SK-MEL-5 (cell line): ENCODE results near the gene OPA1. TPM values are rescaled to one million over a fixed set of nuclear protein-coding genes. Genes with fewer than 3 reads are reported as not detected.

Experiments used
- DNase-seq: peaks from one replicate; pipeline ENCODE4 v3.0.0-alpha.2; 2016; ENCODE audit warnings: low read depth, low spot score
- in situ Hi-C: cut with HindIII; loops from 2 replicates; pipeline ENCODE4 v1.10.0; 2016; ENCODE audit warnings: low sequenced_read_pairs, high pct_unique_total_duplicates, low pct_unique_long_range_greater_than_20kb
- total RNA-seq: library from RNA; depleted of rRNA; stranded (reverse); fragments of >200 nt; shearing (Covaris generic); gene quantifications from 2 replicates; pipeline ENCODE4 v1.2.3, GENCODE V29; 2014

The OPA1 gene
- total RNA-seq, 1 experiment from 2014 or later, result 133 TPM

DNA sequence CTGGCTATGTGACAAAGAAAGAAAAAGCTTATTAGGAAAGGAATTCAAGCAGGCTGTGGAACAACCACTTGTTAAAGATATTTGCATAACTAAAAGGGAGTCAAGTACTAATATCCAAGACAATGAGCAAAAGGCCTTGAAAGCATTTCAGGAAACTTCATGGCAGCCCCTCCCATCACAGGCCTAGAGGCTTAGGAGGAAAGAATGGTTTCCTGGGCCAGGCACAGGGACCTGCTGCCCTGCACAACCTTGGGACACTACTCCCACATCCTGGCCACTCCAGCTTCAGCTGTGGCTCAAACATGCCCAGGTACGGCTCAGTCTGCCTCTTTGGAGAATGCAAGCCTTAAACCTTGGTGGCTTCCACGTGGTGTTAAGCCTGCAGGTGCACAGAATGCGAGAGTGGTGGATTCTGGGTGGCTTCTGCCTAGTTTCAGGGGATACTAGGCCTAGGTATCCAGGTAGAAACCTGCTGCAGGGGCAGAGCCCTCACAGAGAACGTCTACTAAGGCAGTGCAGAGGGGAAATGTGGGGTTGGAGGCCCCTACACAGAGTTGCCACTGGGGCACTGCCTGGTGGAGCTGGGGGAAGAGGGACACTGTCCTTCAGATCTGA lies 121.6 kb downstream of the OPA1 start:
- in situ Hi-C loops, result no loop called here

DNA sequence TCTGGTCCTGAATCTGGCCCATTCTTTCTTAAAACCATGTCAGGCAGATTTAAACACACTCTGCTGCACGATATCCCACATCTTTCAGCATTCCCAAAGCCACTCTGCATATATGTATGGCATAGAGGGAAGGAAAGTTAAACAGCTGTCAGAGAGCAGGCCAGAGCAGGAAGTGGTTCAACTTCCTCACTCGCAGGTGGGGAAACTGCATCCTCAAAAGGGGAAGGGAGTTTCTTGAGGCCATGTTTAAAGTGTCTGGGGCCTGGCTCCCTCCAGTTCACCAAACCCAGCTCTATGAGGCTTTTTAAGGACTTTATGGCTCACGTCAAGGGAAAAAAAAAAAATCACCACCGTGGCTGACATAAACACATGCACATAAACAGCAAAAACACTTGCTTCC lies 123.1 kb downstream of the OPA1 start:
- in situ Hi-C loops, result no loop called here
- no peak for DNase-seq

More for the DNA sequence above, 121.6 kb downstream of the OPA1 start:
- DNase-seq, result no peak

DNA sequence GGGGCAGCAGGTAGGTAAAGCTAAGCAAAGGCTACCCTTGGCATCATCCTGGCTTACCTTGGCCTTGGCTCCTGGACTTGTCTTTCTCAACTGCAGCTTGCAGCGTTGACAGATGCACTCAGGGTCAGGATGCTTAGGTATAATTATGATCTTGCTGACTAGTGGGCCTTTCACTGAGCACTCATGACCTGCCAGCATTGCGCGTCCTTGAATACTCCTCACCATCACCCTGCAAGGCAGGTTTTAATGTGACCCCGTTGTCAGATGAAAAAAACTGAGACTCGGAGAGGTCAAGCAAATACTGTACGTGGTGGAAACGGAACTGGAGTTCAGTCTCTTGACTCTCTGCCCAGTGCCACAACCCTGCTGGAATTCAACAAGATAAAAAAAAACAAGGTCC lies 126.7 kb downstream of the OPA1 start:
- DNase-seq, result no peak
- in situ Hi-C loops, result no loop called here

DNA sequence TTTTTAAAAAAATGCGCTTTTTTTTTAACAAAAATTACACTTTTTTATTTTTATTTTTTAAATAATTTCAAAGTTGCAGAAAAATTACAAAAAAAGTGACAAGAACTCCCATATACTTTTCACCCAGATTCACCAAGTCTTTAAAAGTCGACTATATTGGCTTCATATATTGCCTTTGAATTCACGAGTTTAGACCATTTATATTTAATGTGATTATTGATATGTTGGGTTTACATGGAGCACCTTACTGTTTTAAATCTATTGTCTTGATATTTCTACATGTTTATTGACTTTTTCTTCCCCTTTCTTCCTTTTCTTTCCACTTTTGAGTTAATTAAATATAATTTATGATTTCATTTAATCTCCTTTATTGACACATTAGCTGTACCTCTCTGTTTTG lies 127.2 kb downstream of the OPA1 start:
- in situ Hi-C loops, result no loop called here
- no peak for DNase-seq

DNA sequence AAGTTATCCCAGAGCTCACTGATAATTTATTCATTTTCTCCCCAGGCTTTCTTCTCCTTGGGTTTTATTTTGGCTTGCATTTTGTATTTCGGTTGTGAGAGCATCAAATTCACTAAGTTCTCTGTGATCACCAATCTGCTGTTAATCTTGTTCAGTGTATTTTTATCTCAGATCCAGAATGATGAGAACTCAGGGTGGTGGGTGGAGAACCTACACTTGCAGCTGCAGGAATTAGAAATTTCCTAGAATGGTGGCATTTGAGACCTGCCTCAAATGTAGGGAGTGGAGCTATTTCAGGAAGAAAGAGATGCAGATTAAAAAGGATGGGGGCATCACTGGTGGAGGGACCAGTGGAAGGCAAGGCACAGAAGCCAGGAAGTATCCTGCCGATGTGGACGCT lies 129.6 kb downstream of the OPA1 start:
- DNase-seq, result no peak
- in situ Hi-C loops, result no loop called here

DNA sequence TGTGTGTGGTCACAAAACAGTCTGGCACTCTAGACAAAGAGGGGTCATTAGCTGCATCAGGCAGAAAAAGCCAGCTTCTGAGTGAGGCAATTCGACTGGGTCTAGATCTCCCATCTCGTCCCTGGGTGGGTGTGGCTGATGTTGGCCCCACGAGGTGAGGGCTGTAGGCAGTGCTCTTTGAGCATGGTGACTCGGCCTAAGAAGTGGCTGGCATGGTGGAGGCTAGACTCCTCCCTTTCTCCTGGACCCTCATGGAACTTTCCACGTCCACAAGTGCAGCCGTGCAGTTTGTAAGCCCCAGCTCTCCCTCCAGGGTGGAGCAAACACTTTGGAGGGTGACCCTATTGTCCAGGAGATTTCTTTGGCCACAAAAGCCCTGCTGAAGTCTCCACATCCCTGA lies 134.1 kb downstream of the OPA1 start:
- DNase-seq, result no peak
- in situ Hi-C loops, result no loop called here

DNA sequence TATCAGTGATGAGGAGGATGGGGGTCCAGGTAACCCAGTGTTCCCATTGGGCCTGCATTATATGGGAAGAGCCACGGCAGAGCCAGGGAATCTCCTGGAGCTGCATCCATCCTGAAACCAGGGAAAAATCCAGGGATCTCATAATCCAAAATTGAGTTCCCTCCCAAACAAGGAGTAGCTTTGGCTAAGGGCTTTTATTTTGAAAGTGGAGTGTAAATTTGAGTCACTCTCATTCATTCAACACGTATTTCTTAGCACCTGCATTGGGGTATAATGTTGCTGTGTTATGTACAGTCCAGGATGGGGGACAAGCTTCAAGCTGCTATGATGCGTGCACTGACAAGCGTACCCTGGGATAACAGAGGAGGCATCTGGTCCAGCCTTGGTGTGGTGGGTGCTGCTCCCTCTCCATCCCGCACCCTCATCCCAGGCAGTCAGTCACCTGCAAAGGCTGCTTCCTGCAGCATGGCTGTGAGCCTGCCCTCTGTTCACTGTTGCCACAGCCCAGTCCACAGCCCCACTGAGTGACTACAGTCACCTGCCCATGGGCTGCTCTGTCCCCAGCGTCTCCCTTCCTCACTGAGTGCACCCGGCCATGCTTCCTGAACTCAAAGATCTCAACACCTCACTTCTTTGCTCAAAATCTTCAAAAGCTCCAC lies 135.6 kb downstream of the OPA1 start:
- in situ Hi-C loops, result no loop called here

DNA sequence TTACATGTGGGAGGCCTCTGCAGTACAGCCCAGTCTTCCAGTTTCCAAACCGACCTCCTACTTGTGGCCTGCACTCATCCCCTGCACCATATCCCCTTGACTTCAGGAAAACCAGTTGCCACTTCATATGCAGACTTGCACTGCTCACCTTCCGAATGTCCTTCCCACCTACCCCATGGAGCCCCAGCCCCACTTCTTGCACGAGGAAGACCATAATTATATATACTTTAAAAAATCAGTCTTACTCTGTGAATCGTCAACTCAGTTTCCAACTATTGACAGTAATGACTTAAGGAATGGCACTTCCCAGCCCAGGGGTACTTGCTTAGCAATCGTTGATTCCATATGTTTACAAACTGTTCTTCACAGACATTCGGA lies 136.1 kb downstream of the OPA1 start:
- in situ Hi-C loops, result no loop called here
- DNase-seq, result no peak

More for the DNA sequence above, 135.6 kb downstream of the OPA1 start:
- DNase-seq, result no peak

DNA sequence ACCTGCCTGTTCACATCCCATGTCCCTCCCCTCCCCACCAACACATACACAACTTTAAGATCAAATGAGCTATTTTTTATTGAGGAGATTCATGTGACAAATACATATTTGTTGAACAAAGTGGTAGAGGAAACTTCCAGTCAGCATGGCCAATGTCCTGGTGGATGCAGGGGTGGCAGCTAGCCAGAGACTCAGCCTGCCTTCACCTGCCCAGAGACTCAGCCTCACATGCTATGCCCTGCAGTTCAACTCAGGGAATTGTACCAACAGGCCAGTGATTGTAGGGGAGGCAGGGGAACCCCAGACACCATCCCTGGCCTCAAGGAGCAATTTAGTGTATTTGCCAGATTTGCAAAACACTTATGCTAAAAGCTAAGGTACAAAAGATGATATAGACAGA lies 136.6 kb downstream of the OPA1 start:
- in situ Hi-C loops, result no loop called here
- DNase-seq, result no peak

DNA sequence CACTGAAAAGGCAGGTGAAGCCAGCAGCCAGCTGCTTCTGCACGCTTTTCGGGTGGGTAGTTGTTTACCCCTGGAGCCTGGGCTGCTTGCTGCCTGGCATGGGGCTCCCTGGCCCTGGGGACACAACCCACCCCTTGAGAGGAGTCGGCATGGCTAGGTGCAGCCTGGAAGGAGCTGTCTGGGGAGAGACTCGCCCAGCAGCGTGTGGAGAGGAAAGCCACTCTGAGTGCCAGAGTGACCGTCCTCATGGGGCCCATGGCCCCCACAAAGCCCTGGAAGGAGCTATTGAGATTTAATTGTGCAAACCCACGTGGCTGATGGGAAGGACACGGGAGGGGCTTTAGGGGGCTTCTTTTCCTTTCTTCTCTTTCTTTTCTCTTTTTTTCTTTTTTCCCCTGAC lies 137.5 kb downstream of the OPA1 start:
- in situ Hi-C loops, result no loop called here
- DNase-seq, result no peak

DNA sequence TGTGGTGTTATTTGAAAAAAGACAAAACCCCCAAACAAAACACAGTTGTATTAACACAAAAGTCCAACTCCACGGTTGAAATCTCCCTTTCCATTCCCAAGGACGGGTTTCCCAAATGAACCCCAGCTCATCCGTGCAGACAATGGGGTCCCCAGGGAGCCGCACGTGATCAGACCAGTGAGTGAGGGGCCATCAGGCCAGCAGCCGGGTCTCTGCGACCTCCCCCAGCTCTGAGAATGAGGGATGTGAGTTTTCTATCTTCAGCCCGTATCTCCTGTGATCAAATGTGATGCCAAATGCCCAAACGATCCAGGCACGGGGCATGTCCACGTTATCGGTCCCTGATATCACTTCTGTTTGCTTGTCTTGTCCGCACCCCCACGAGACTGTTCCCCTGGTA lies 138.0 kb downstream of the OPA1 start:
- DNase-seq, result no peak
- in situ Hi-C loops, result no loop called here

DNA sequence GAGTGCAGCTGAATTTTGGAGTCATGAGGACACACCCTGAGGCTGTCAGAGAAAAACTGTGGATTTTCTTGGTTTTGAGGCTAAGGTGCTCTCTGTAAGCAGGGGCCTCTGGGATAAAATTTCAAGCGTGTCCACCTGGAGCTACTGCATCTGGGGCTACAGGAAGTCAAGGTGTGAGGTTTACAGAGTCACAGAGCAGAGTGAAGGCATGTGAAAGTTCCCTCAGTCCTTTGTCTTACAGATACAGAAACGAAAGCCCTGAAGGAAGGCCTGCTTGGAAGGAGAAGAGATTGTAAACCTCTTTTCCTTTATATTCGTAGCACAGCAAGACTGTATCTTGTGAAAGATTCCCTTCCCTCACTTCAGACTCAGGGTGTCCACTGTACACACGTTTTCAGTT lies 138.6 kb downstream of the OPA1 start:
- in situ Hi-C loops, result no loop called here
- no peak for DNase-seq

DNA sequence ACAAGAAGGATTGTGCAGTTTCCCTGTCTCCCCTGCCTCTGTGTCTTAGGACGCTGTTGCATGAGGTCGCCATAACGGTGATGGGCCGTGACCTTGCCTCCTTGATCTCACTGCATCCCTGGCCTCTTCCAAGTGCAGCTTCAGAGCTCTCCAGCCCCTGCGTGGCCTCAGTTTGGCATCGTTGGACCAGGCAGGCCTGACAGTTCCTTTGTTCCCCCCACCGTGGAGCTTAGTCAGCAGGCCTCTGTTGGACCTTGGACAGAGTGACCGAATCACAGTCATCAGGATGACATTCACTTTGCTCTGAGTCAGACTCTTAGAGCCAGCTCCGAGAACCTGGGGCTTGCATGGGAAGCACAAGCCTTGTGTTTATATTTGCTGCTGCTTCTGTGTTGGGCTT lies 139.4 kb downstream of the OPA1 start:
- in situ Hi-C loops, result no loop called here
- DNase-seq, result no peak

DNA sequence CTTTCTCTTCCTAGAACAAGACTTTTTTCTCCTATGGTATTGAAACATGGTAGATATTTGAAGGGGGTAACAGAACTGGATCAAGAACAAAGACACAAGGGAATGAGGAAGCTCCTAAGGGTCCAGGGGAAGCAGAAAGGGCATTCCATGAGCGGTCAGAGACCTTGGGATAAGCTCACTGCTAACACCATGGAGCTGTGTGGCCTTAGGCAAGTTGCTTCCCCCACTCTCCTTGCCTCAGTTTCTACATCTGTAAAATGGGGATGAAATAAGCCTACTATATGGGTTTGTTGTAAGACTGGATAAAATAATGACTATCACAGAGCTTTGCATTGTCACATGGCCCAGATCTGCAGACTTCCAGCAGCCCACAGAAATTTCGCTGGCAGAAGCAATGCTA lies 139.8 kb downstream of the OPA1 start:
- in situ Hi-C loops, result no loop called here
- DNase-seq, result no peak

DNA sequence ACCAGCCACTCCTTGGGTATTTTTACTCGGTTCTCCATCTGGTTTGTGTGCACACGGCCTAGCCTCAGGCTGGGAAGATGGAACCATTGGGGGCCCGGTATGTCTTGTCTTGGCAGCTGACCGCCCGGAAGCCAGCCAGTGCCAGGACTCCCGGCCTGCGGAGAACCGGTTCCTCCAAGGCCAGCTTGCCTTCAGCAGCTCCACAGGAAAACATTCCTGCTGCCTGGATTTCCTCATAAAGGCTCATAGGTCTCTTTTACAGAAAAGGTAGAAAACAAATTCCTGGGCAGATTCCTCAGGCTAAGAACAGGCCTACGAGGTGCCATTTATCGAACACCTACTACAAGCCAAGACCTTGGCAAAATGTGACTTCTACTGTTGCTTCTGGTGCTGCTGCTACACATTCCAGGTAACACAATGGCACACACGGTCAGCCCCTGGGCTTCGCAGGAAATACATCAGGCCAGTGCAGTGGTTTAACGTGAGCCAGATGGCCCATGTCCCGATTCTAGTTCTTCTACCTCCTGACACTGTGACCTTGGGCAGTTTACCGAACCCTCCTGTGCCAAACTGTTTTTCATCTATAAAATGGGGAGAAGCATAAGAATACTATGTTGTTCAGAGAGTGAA lies 141.8 kb downstream of the OPA1 start:
- in situ Hi-C loops, result no loop called here
- DNase-seq, result no peak

DNA sequence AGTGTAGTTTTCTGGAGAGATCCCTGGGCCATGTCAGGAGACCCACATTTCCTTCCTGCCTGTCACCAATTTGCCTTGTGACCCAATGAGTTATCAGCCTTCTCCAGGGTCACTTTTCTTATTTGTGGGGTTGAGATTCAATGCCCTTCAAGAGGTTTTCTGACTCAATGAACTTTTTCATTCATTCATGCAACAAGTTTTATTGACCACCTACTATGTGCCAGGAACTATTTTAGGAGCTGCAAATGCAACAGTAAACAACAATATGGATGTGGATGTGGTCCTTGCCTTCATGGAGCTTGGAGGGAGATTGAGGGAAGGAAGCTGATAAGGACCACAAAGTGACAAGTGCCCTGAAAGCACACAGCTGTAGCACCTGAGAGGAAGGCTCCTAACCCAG lies 142.8 kb downstream of the OPA1 start:
- DNase-seq, result no peak
- in situ Hi-C loops, result no loop called here

DNA sequence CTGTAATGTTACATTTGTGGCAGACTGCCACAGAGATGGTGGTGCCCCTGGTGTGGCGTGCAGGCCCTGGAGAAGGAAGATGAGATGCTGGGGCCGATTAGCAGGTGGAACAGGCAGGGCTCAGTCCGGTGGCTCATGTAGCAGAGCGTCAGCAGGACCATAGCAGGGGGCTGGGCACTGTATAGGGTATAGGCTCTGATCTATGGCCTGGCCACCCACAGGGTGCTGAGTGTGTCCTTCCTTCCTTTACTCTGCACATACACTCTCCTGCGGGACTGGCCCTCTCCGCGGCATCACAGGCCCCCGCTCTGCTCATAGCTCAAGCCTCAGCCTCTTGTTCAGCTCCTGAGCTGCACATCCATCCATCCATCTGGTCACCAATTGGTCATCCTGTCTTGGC lies 143.6 kb downstream of the OPA1 start:
- in situ Hi-C loops, result no loop called here
- DNase-seq, result no peak

DNA sequence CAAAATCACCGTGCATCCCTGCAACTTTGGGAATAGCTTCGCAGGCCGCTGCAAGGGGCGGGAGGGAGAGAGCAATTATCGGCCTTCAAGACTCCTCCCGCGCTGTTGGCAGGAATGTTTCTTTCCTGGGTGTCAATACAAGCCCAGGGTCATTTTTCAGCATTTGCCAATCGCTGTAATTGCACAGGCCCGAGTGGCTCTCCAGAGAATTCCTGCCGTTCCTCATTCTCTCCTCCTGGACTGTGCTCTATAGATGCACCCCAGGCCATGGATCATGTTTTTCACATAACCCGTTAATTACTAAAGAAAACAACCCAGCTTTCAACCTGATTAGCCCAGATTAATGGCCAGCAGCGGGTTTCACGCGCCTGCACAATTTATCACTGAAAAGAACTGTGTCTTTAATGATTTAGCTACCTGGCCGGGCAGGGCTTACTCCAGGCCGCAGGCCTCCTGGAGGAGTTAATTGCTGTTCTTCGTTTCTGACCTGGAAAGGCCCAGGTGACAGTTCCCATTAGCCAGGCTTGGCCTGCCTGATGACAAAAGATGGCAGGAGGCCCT lies 144.3 kb downstream of the OPA1 start:
- no peak for DNase-seq
- in situ Hi-C loops, result no loop called here

DNA sequence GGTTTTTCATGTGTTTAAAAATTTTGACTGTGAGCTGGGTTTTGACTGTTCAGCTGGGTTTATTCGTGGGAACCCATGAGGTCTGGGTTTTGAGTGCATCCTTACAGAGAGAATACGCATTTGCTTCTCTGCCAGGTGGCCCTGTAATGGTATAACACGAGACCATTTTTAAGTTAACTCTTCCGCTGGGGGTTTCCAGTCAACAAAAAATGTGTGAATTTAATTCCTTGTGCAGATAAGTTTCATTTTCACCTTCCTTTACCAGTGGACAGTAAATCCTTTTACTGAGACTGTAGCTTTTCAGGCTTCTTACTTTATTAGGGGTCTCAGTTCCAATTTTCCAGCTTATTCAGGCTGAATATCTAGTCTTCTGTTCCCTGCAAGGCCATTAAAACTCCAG lies 149.6 kb downstream of the OPA1 start:
- in situ Hi-C loops, result no loop called here
- no peak for DNase-seq
